Stimulated activated CD8-positive, alpha-beta memory T cell treated with anti-CD3 and anti-CD28 coated beads, Interleukin-12 subunit alpha, Interleukin-12 subunit beta, amount 100 ng/mL, for 4 hours (primary cell): ENCODE measurements around the gene DUSP8.
"Not testable (repeated sequence)": the region's sequence is repeated elsewhere in the genome, so short reads cannot be mapped to it uniquely, and the experiment has no call there.

ENCODE experiments used
- DNase-seq: peaks from one replicate; pipeline ENCODE4 v3.0.0-alpha.2; 2020; ENCODE audit warnings: low read depth

Gene DUSP8

GRCh38 chr11:1572197-1573076 lies at the start of gene DUSP8:
Gene DUSP8 (minus strand): TSS chr11:1572271. CDS start chr11:1565826, 6,445 bp downstream.
- DNase-seq, result peak; percentile 88

- no peak for DNase-seq
Measured at GRCh38 chr11:1619449-1619848, 47.4 kb upstream of the DUSP8 start.

GRCh38 chr11:1618231-1618630 lies 46.2 kb upstream of the DUSP8 start:
- no peak for DNase-seq

GRCh38 chr11:1608363-1608762 lies 36.3 kb upstream of the DUSP8 start, which contains the start of gene KRTAP5-3:
Gene KRTAP5-3 (minus strand): TSS chr11:1608463. CDS start chr11:1608385, 78 bp downstream.
- DNase-seq, result no peak

GRCh38 chr11:1607901-1608300 lies 35.8 kb upstream of the DUSP8 start:
- DNase-seq, result not testable (repeated sequence)

- not testable (repeated sequence) for DNase-seq
Measured at GRCh38 chr11:1607156-1607845, 35.2 kb upstream of the DUSP8 start.

GRCh38 chr11:1605923-1606322 lies 33.9 kb upstream of the DUSP8 start:
- DNase-seq, result not testable (repeated sequence)

- no peak for DNase-seq
Measured at GRCh38 chr11:1604711-1605110, 32.6 kb upstream of the DUSP8 start.

- no peak for DNase-seq
Measured at GRCh38 chr11:1604181-1604580, 32.1 kb upstream of the DUSP8 start.

GRCh38 chr11:1603629-1604028 lies 31.6 kb upstream of the DUSP8 start:
- DNase-seq, result no peak

- not testable (repeated sequence) for DNase-seq
Measured at GRCh38 chr11:1601663-1602062, 29.6 kb upstream of the DUSP8 start.

- no peak for DNase-seq
Measured at GRCh38 chr11:1600626-1601025, 28.6 kb upstream of the DUSP8 start.

- DNase-seq, result no peak
Measured at GRCh38 chr11:1598816-1599215, 26.7 kb upstream of the DUSP8 start.

GRCh38 chr11:1598406-1598805 lies 26.3 kb upstream of the DUSP8 start:
- not testable (repeated sequence) for DNase-seq

GRCh38 chr11:1597994-1598380 lies 25.9 kb upstream of the DUSP8 start, which contains the start of gene KRTAP5-2:
Gene KRTAP5-2 (minus strand): TSS chr11:1598294. CDS start chr11:1598250, 44 bp downstream.
- no peak for DNase-seq

GRCh38 chr11:1597331-1597993 lies 25.4 kb upstream of the DUSP8 start:
- DNase-seq, result no peak

- DNase-seq, result not testable (repeated sequence)
Measured at GRCh38 chr11:1596576-1597121, 24.6 kb upstream of the DUSP8 start.

GRCh38 chr11:1595994-1596575 lies 24.0 kb upstream of the DUSP8 start:
- not testable (repeated sequence) for DNase-seq

GRCh38 chr11:1592628-1593027 lies 20.6 kb upstream of the DUSP8 start:
- DNase-seq, result no peak

GRCh38 chr11:1589996-1590395 lies 17.9 kb upstream of the DUSP8 start:
- DNase-seq, result no peak

- not testable (repeated sequence) for DNase-seq
Measured at GRCh38 chr11:1589191-1589963, 17.3 kb upstream of the DUSP8 start.
